ENCODE measurements around the gene ZDHHC21.

DNA sequence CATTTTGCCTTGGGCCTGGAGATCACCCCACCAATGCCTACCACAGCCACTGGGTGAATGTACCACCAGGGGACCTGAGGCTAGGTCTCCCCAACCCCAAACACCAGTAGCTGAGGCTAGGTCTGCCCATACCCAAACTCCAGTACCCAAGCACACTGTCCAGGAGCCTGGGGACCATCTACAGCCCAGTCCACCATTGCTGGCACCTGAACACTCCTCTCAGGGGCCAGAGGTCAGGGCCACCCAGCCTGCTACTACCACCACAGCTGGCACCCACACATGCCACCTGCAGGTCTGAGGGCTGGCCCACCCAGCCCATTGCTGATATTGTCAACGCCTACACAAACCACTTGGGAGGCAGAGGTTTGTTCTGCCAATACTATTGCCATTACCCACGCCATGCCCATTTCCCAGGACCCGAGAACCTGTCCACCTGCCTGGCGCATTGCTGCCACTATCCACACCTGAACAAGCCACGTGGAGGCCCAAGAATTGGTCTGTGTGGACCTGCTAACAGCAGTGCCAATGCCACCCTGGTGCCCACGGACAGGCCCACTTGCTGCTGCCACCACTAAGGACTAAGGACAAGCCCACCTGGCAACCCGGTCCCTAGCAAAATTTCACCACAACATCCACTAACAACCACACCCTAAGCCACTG lies 59.2 kb downstream of the ZDHHC21 start:
- TF ChIP-seq CTCF (conservative IDR thresholded peaks at IDR 0.05; ENCODE audit: low read depth in 2 of 2) (no peak), POLR2AphosphoS5 (IDR thresholded peaks at IDR 0.05; ENCODE audit: low read depth) (no peak), EZH2 (IDR thresholded peaks at IDR 0.05; ENCODE audit: low read depth, unreplicated experiment) (no peak), ZNF114 (CRISPR knock-in tag; IDR thresholded peaks at IDR 0.05) (no peak), ZNF331 (CRISPR knock-in tag; IDR thresholded peaks at IDR 0.05; ENCODE audit: low read depth) (no peak), NANOG (IDR thresholded peaks at IDR 0.05; ENCODE audit: borderline replicate concordance) (no peak)
